Measurements from ENCODE around the gene ZNRF3. TPM values are rescaled to one million over a fixed set of nuclear protein-coding genes. Genes with fewer than 3 reads are reported as not detected.
A peak's percentile ranks its signal among the peaks of the same experiment; 100 is the strongest.

Gene ZNRF3
- total RNA-seq, 1 donor from 2014 or later: 5.8 TPM

- H3K27me3 Mint-ChIP-seq (ENCODE audit: low read depth, unreplicated experiment): no peaks in the 10 kb centered on the region
- no peaks in the 10 kb centered on the region for H3K9me3 ChIP-seq (ENCODE audit: insufficient read depth, low read depth, low read length)
- H3K36me3 Mint-ChIP-seq (ENCODE audit: low read depth, unreplicated experiment): peaks cover 6% of the 10 kb centered on the region
- no peak for TF ChIP-seq EZH2 (IDR thresholded peaks at IDR 0.05; ENCODE audit: insufficient read depth, low read length)
- H3K79me2 ChIP-seq (ENCODE audit: insufficient read depth, low read length): no peaks in the 10 kb centered on the region
- H3K27me3 ChIP-seq (ENCODE audit: insufficient read depth, low read length): no peaks in the 10 kb centered on the region
- no peak overlapping the region for H3K9ac ChIP-seq (ENCODE audit: low read length)
- no peak overlapping the region for H3K4me3 Mint-ChIP-seq (ENCODE audit: unreplicated experiment)
- no peaks in the 10 kb centered on the region for H3K36me3 ChIP-seq (ENCODE audit: insufficient read depth, low read length)
- no peak overlapping the region for H3K4me2 ChIP-seq (ENCODE audit: low read length)
- H3K27ac ChIP-seq (ENCODE audit: low read depth, low read length): no peak overlapping the region
- FAIRE-seq: no peak
- no peak overlapping the region for H3K4me3 ChIP-seq (ENCODE audit: insufficient read depth, low read depth, low read length)
- H3K4me1 Mint-ChIP-seq (ENCODE audit: low read depth, unreplicated experiment): peaks cover 37% of the 10 kb centered on the region
- H3K9me3 Mint-ChIP-seq (ENCODE audit: unreplicated experiment): peaks cover 5% of the 10 kb centered on the region
- H2AFZ ChIP-seq (ENCODE audit: low read depth, low read length): no peak overlapping the region
- no peak overlapping the region for H3K27ac Mint-ChIP-seq (ENCODE audit: unreplicated experiment)
- no peaks in the 10 kb centered on the region for H4K20me1 ChIP-seq (ENCODE audit: insufficient read depth, low read length)
- DNase-seq (ENCODE audit: low read depth): peak; percentile 35
- peaks cover 12% of the 10 kb centered on the region for H3K4me1 ChIP-seq (ENCODE audit: insufficient read depth, low read length)
Observed at GRCh38 chr22:28985581-28986290, 102.4 kb downstream of the ZNRF3 start.

- H3K9me3 ChIP-seq (ENCODE audit: insufficient read depth, low read depth, low read length): no peaks in the 10 kb centered on the region
- peaks cover 7% of the 10 kb centered on the region for H3K36me3 Mint-ChIP-seq (ENCODE audit: low read depth, unreplicated experiment)
- no peaks in the 10 kb centered on the region for H3K27me3 ChIP-seq (ENCODE audit: insufficient read depth, low read length)
- no peaks in the 10 kb centered on the region for H4K20me1 ChIP-seq (ENCODE audit: insufficient read depth, low read length)
- no peak overlapping the region for H3K4me2 ChIP-seq (ENCODE audit: low read length)
- peaks cover 5% of the 10 kb centered on the region for H3K9me3 Mint-ChIP-seq (ENCODE audit: unreplicated experiment)
- no peak overlapping the region for H3K27ac Mint-ChIP-seq (ENCODE audit: unreplicated experiment)
- peaks cover 37% of the 10 kb centered on the region for H3K4me1 Mint-ChIP-seq (ENCODE audit: low read depth, unreplicated experiment)
- H3K9ac ChIP-seq (ENCODE audit: low read length): no peak overlapping the region
- TF ChIP-seq, protein P1, sequence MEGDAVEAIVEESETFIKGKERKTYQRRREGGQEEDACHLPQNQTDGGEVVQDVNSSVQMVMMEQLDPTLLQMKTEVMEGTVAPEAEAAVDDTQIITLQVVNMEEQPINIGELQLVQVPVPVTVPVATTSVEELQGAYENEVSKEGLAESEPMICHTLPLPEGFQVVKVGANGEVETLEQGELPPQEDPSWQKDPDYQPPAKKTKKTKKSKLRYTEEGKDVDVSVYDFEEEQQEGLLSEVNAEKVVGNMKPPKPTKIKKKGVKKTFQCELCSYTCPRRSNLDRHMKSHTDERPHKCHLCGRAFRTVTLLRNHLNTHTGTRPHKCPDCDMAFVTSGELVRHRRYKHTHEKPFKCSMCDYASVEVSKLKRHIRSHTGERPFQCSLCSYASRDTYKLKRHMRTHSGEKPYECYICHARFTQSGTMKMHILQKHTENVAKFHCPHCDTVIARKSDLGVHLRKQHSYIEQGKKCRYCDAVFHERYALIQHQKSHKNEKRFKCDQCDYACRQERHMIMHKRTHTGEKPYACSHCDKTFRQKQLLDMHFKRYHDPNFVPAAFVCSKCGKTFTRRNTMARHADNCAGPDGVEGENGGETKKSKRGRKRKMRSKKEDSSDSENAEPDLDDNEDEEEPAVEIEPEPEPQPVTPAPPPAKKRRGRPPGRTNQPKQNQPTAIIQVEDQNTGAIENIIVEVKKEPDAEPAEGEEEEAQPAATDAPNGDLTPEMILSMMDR (IDR thresholded peaks at IDR 0.05; ENCODE audit: insufficient read depth, low read depth, low read length): no peak
- no peak for TF ChIP-seq EZH2 (IDR thresholded peaks at IDR 0.05; ENCODE audit: insufficient read depth, low read length)
- no peak overlapping the region for H2AFZ ChIP-seq (ENCODE audit: low read depth, low read length)
- H3K79me2 ChIP-seq (ENCODE audit: insufficient read depth, low read length): no peaks in the 10 kb centered on the region
- peaks cover 12% of the 10 kb centered on the region for H3K4me1 ChIP-seq (ENCODE audit: insufficient read depth, low read length)
- H3K4me3 Mint-ChIP-seq (ENCODE audit: unreplicated experiment): no peak overlapping the region
- FAIRE-seq (no peak), DNase-seq (ENCODE audit: low read depth) (peak; percentile 79)
- no peak overlapping the region for H3K4me3 ChIP-seq (ENCODE audit: insufficient read depth, low read depth, low read length)
- no peak overlapping the region for H3K27ac ChIP-seq (ENCODE audit: low read depth, low read length)
- H3K36me3 ChIP-seq (ENCODE audit: insufficient read depth, low read length): no peaks in the 10 kb centered on the region
- no peaks in the 10 kb centered on the region for H3K27me3 Mint-ChIP-seq (ENCODE audit: low read depth, unreplicated experiment)
Observed at GRCh38 chr22:28986366-28986765, 103.0 kb downstream of the ZNRF3 start.

DNA sequence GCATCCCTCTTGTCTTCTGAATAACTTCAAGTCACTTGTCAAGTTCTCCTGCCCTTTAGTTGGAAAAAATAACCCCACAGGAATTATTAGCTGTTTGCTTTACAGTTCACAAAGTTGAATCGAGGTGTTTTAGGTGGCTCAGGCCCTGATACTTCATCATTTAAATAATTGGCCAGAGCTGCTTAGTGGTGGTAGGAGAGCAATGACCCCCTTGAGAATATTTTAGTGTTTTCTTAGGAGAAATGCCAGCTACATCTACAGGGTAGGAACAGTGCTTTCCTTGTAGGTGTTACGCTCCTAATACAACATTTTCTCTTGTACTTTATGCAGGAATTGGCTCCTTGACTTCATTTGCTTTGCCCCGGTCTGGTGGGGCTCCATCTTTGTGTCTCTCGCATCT is 105.1 kb downstream of the ZNRF3 start:
- Mint-ChIP-seq H3K36me3 (ENCODE audit: low read depth, unreplicated experiment) (peaks cover 9% of the 10 kb centered on the region), H3K9me3 (ENCODE audit: unreplicated experiment) (peaks cover 5% of the 10 kb centered on the region), H3K27ac (ENCODE audit: unreplicated experiment) (no peak overlapping the region), H3K4me3 (ENCODE audit: unreplicated experiment) (no peak overlapping the region), H3K4me1 (ENCODE audit: low read depth, unreplicated experiment) (peaks cover 33% of the 10 kb centered on the region), H3K27me3 (ENCODE audit: low read depth, unreplicated experiment) (no peaks in the 10 kb centered on the region)
- TF ChIP-seq EZH2 (IDR thresholded peaks at IDR 0.05; ENCODE audit: insufficient read depth, low read length): no peak
- TF ChIP-seq, protein P1 (IDR thresholded peaks at IDR 0.05; ENCODE audit: insufficient read depth, low read depth, low read length): no peak
- Histone ChIP-seq H3K27me3 (ENCODE audit: insufficient read depth, low read length) (no peaks in the 10 kb centered on the region), H3K9ac (ENCODE audit: low read length) (no peak overlapping the region), H3K79me2 (ENCODE audit: insufficient read depth, low read length) (no peaks in the 10 kb centered on the region), H2AFZ (ENCODE audit: low read depth, low read length) (no peak overlapping the region), H3K4me2 (ENCODE audit: low read length) (peak overlapping the region; percentile 53), H3K36me3 (ENCODE audit: insufficient read depth, low read length) (no peaks in the 10 kb centered on the region), H3K4me3 (ENCODE audit: insufficient read depth, low read depth, low read length) (no peak overlapping the region), H3K9me3 (ENCODE audit: insufficient read depth, low read depth, low read length) (no peaks in the 10 kb centered on the region), H3K4me1 (ENCODE audit: insufficient read depth, low read length) (peaks cover 12% of the 10 kb centered on the region), H4K20me1 (ENCODE audit: insufficient read depth, low read length) (no peaks in the 10 kb centered on the region), H3K27ac (ENCODE audit: low read depth, low read length) (no peak overlapping the region)
- DNase-seq (ENCODE audit: low read depth) (no peak), FAIRE-seq (no peak)
